IMR-90 (cell line): ENCODE measurements around the gene ZNF341.

Source experiments
- CEBPB ChIP-seq: IDR thresholded peaks from 2 replicates; pipeline ENCODE4 v1.6.1; 2012; ENCODE audit warnings: low read depth, low read length, improper control_type of control experiment
- CHD1 ChIP-seq: IDR thresholded peaks from 2 replicates; pipeline ENCODE4 v1.6.1; 2012; ENCODE audit warnings: low read depth, low read length, improper control_type of control experiment
- CTCF ChIP-seq: conservative IDR thresholded peaks from 2 replicates; pipeline ENCODE4 v1.5.1; 2012; ENCODE audit warnings: mild to moderate bottlenecking, low read depth, low read length, improper control_type of control experiment
- POLR2A ChIP-seq: IDR thresholded peaks from 2 replicates; pipeline ENCODE4 v1.6.1; 2012; ENCODE audit warnings: mild to moderate bottlenecking, low read depth, low read length
- RFX5 ChIP-seq: IDR thresholded peaks from 2 replicates; pipeline ENCODE4 v1.8.0; 2012; ENCODE audit warnings: low read depth, mild to moderate bottlenecking, low read length, moderate library complexity
- SMC3 ChIP-seq: fragments of 150-350 bp; IDR thresholded peaks from 2 replicates; pipeline ENCODE4 v1.6.1; 2016; ENCODE audit warnings: low read depth, mild to moderate bottlenecking, antibody characterized with exemption, low read length, moderate library complexity

DNA sequence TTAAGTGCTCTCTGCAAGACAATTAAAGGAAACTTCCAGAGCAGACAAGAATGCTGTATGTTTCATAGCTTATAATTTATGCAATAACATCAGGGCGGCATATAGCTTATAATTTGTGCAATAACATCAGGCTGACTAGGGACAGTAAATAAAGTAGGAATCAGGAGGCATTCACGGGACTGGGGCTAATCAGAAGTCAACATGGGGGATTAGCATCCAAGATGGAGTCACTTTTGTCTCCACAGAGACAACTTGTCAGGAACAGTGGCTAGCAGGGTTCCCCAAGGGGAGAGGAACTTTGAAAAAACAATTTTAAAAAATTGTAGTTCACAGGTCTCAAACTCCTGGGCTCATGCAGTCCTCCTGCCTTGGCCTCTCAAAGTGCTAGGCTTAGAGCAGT lies 3.3 kb upstream of the ZNF341 start:
- TF ChIP-seq CTCF = no peak
- no peak for TF ChIP-seq SMC3
- no peak for TF ChIP-seq POLR2A
- TF ChIP-seq RFX5 = no peak
- no peak for TF ChIP-seq CHD1
- no peak for TF ChIP-seq CEBPB
